RWPE2 (cell line): ENCODE measurements around the gene EEIG1.

Source experiments
- ATAC-seq: fragments of 200-7000 bp; cut with Tn5 transposase; 3 replicates; pipeline ENCODE4 v1.9.1; 2021; ENCODE audit warnings: low read depth
- DNase-seq: peaks from one replicate; pipeline ENCODE4 v3.0.0-alpha.2; 2020; ENCODE audit warnings: low spot score
- H3K27ac ChIP-seq: fragments of 450-650 bp; 2 replicates; pipeline ENCODE4 v1.5.1; 2017; ENCODE audit warnings: mild to moderate bottlenecking; ENCODE audit not compliant: poor library complexity, severe bottlenecking
- H3K27me3 ChIP-seq: fragments of 250-450 bp; sonication (Bioruptor Pico); 2 replicates; pipeline ENCODE4 v1.5.1; 2021; ENCODE audit warnings: mild to moderate bottlenecking, moderate library complexity; ENCODE audit not compliant: insufficient read depth, poor library complexity, severe bottlenecking
- H3K36me3 ChIP-seq: fragments of 250-450 bp; sonication (Bioruptor Pico); 2 replicates; pipeline ENCODE4 v1.5.1; 2020; ENCODE audit warnings: low read depth, mild to moderate bottlenecking, moderate library complexity
- H3K4me1 ChIP-seq: fragments of 250-450 bp; sonication (Bioruptor Pico); 2 replicates; pipeline ENCODE4 v1.5.1; 2021; ENCODE audit warnings: mild to moderate bottlenecking, moderate library complexity; ENCODE audit not compliant: insufficient read depth, poor library complexity, severe bottlenecking
- H3K4me3 ChIP-seq: fragments of 250-450 bp; sonication (Bioruptor Pico); 2 replicates; pipeline ENCODE4 v1.5.1; 2021; ENCODE audit warnings: mild to moderate bottlenecking, moderate library complexity; ENCODE audit not compliant: severe bottlenecking
- H3K9me3 ChIP-seq: fragments of 250-450 bp; sonication (Bioruptor Pico); 2 replicates; pipeline ENCODE4 v1.5.1; 2021; ENCODE audit warnings: mild to moderate bottlenecking, moderate library complexity; ENCODE audit not compliant: severe bottlenecking
- CTCF ChIP-seq: fragments of 450-650 bp; IDR thresholded peaks from one replicate; pipeline ENCODE4 v1.5.1; 2017; ENCODE audit warnings: mild to moderate bottlenecking, moderate library complexity; ENCODE audit not compliant: poor library complexity, severe bottlenecking

The EEIG1 gene

GRCh38 chr9:127976498-127976897 is 4.3 kb downstream of the EEIG1 start:
- DNase-seq (no peak), ATAC-seq (no peak)
- H3K4me3 ChIP-seq = no peak overlapping the region
- H3K4me1 ChIP-seq = peaks cover 5% of the 10 kb centered on the region
- no peaks in the 10 kb centered on the region for H3K36me3 ChIP-seq
- no peak for TF ChIP-seq CTCF
- no peaks in the 10 kb centered on the region for H3K9me3 ChIP-seq
- H3K27me3 ChIP-seq = no peaks in the 10 kb centered on the region
- no peak overlapping the region for H3K27ac ChIP-seq

- no peak for ATAC-seq
- peaks cover 5% of the 10 kb centered on the region for H3K4me1 ChIP-seq
- no peak for TF ChIP-seq CTCF
- no peak overlapping the region for H3K4me3 ChIP-seq
- no peaks in the 10 kb centered on the region for H3K36me3 ChIP-seq
- H3K9me3 ChIP-seq = no peaks in the 10 kb centered on the region
- DNase-seq = no peak
- H3K27me3 ChIP-seq = no peaks in the 10 kb centered on the region
- no peak overlapping the region for H3K27ac ChIP-seq
Measured at GRCh38 chr9:127975376-127976315, 5.1 kb downstream of the EEIG1 start.

- DNase-seq (no peak), ATAC-seq (no peak)
- no peak overlapping the region for H3K4me3 ChIP-seq
- no peak for TF ChIP-seq CTCF
- no peaks in the 10 kb centered on the region for H3K9me3 ChIP-seq
- H3K36me3 ChIP-seq = no peaks in the 10 kb centered on the region
- H3K4me1 ChIP-seq = peaks cover 8% of the 10 kb centered on the region
- no peaks in the 10 kb centered on the region for H3K27me3 ChIP-seq
- H3K27ac ChIP-seq = no peak overlapping the region
Measured at GRCh38 chr9:127974769-127975261, 6.0 kb downstream of the EEIG1 start.

- H3K4me3 ChIP-seq = no peak overlapping the region
- no peak for DNase-seq
- no peak overlapping the region for H3K27ac ChIP-seq
Measured at GRCh38 chr9:127974001-127974768, 6.6 kb downstream of the EEIG1 start.

More at GRCh38 chr9:127974001-127974768, 6.6 kb downstream of the EEIG1 start:
- peaks cover 12% of the 10 kb centered on the region for H3K4me1 ChIP-seq
- no peak for ATAC-seq
- H3K27me3 ChIP-seq = no peaks in the 10 kb centered on the region
- no peaks in the 10 kb centered on the region for H3K36me3 ChIP-seq
- no peak for TF ChIP-seq CTCF
- H3K9me3 ChIP-seq = no peaks in the 10 kb centered on the region
